H4 (cell line): ENCODE results near the gene NEK4. TPM values are rescaled to one million over a fixed set of nuclear protein-coding genes. Genes with fewer than 3 reads are reported as not detected.

Experiments
- DNase-seq: peaks from one replicate; pipeline ENCODE4 v3.0.0-alpha.2; 2015; ENCODE audit warnings: low spot score
- total RNA-seq: library from RNA; depleted of rRNA; stranded (reverse); fragments of >200 nt; shearing (Covaris generic); gene quantifications from 2 replicates; pipeline ENCODE4 v1.2.3, GENCODE V29; 2014; rRNA removed

Gene NEK4
- total RNA-seq, 1 experiment from 2014 or later, result 9.0 TPM

DNA sequence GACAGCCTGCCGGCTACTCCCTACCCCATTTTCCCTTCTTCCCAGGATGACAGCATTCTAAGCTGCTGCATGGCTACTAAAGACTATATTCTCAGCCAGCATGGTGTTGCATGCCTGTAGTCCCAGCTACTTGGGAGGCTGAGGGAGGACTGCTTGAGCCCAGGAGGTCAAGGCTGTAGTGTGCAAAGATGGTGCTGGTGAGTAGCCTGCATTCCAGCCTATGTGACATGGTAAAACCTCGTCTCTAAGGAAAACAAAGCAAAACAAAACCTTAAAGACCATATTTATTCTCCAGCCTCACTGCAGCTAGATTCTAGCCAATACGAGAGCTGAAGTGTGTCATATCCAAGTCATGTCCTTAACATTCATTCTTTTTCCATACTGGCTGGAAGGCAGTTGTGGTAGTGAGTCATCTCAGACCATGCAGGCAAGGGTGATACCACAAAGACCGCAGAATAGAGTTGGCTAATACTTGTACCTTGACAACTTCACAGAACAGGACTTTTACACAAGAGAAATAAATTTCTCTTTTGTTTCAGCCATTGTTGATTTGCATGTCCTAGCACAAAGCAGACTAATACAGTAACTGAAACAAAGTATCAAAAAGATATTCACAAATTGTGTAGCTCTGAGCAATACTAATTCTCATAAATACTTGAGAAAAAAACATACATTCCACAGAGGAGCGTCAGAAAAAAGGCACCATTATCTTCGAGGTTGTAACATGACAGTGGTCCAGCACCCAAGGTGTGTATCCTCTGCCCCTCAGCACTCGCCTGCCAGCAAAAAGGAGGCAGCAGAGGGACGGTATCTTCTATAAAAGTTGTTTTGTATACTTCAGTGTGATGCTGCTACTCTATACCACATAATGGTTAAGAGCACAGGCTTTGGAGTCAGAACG, 99.9 kb downstream of the NEK4 start:
- peak; percentile 98 for DNase-seq

DNA sequence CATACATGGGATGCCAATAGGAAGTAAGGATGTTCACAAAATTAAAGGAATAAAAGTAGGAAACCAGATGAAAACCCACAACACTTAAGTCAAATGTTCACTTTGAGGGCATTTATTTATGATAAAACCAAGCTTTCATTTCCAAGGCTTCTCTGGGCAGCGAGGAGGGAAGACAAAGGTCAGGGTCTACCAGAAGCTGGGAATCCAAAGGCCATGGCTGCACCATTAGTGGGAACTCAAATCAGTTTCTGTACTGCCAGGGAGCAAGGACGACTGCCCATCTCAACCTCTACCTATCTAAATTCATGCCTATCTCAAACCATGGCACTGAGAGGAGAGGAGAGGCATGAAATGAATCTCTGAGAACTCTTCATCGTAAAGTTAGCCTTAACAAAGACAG, 107.6 kb downstream of the NEK4 start:
- no peak for DNase-seq

DNA sequence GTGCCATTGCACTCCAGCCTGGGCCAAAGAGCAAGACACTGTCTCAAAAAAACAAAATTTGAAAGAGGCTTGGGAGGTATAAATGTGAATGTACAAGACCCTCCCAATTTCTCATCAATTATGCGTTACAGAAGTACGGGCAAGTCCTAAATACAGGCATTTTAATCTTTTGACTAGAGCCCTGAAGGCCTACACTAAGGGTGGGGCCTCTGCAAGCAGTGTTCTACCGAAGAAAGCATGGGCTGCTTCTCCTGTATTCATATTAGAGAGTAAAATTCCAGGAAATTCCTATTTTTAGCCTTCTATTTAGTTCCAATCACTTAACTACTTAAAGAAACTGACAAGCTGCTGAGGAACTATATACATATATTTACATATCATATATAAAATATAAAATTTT, 110.7 kb downstream of the NEK4 start:
- DNase-seq, result no peak

Other genes with a start within 250 kb of the NEK4 start
- gene NT5DC2, start 237.1 kb downstream of the NEK4 start, total RNA-seq, result 44.5 and 46.9 TPM in 2 replicates
- gene UQCC5, start 234.3 kb downstream of the NEK4 start, total RNA-seq, result 1.5 and 102 TPM in 2 replicates
- gene PBRM1, start 85.0 kb downstream of the NEK4 start, total RNA-seq, result 17.3 and 17.4 TPM in 2 replicates
- 75.7 and 81.7 TPM in 2 replicates for gene GNL3, start 84.9 kb downstream of the NEK4 start, total RNA-seq
- 67.5 and 82.7 TPM in 2 replicates for gene GLT8D1, start 65.1 kb downstream of the NEK4 start, total RNA-seq
- gene SPCS1, start 64.8 kb downstream of the NEK4 start, total RNA-seq, result 153 and 208 TPM in 2 replicates
- gene ITIH1, start 6.7 kb upstream of the NEK4 start, total RNA-seq, result not detected in 2 replicates
- not detected in 2 replicates for gene ITIH3, start 23.9 kb upstream of the NEK4 start, total RNA-seq
- gene ITIH4, start 59.7 kb upstream of the NEK4 start, total RNA-seq, result 0.10 and 6.1 TPM in 2 replicates
- not detected in 2 replicates for gene MUSTN1, start 64.1 kb upstream of the NEK4 start, total RNA-seq
- gene STIMATE, start 126.6 kb upstream of the NEK4 start, total RNA-seq, result 4.0 and 5.0 TPM in 2 replicates